H1 (cell line): Measurements from ENCODE around the gene TET1. TPM values are rescaled to one million over a fixed set of nuclear protein-coding genes. Genes with fewer than 3 reads are reported as not detected.

Experiments used
- CTCF ChIA-PET: fragments of 300-600 bp; sonication (Branson Sonifier 250); formaldehyde crosslinking; loops from one replicate; lab custom pipeline; 2021; ENCODE audit not compliant: partially characterized antibody; lab: Charles Lee
- POLR2A ChIA-PET: fragments of 300-600 bp; sonication (Branson Sonifier 250); formaldehyde crosslinking; loops from one replicate; lab custom pipeline; 2021; ENCODE audit warnings: inconsistent platforms; ENCODE audit not compliant: partially characterized antibody; lab: Charles Lee
- DNase-seq, 2 experiments: peaks; one replicate each; pipeline versions ENCODE4 v3.0.0 to v3.0.0-alpha.2; 2010 to 2022; ENCODE audit warnings: low spot score in 2 of 2, low read depth in 1 of 2, mixed read lengths in 1 of 2
- FAIRE-seq: peaks from 2 replicates; lab custom pipeline; 2011; peaks lifted over from hg19 to GRCh38; lab: Jason Lieb, UNC
- H2AFZ ChIP-seq: 2 replicates; pipeline ENCODE4 v1.8.1; 2012; ENCODE audit warnings: low read length, inconsistent platforms
- H2AK5ac ChIP-seq: 2 replicates; pipeline ENCODE4 v1.6.1; 2013; ENCODE audit warnings: low read depth, low read length
- H2BK120ac ChIP-seq: replicated peaks from 2 replicates; pipeline ENCODE3; 2013; ENCODE audit warnings: low read depth, low read length, inconsistent platforms
- H2BK12ac ChIP-seq: 2 replicates; pipeline ENCODE4 v1.6.1; 2013; ENCODE audit warnings: low read depth, low read length
- H2BK15ac ChIP-seq: 2 replicates; pipeline ENCODE4 v1.6.1; 2013; ENCODE audit warnings: low read length
- H2BK20ac ChIP-seq: 2 replicates; pipeline ENCODE4 v1.6.1; 2013; ENCODE audit warnings: low read length
- H2BK5ac ChIP-seq: 2 replicates; pipeline ENCODE4 v1.6.1; 2013; ENCODE audit warnings: low read depth, low read length
- H3K14ac ChIP-seq: 2 replicates; pipeline ENCODE4 v1.6.1; 2013; ENCODE audit warnings: inconsistent platforms; ENCODE audit not compliant: insufficient read length
- H3K18ac ChIP-seq: 2 replicates; pipeline ENCODE4 v1.6.1; 2013; ENCODE audit warnings: low read length; ENCODE audit errors: extremely low read depth
- H3K23ac ChIP-seq: 2 replicates; pipeline ENCODE4 v1.6.1; 2013; ENCODE audit warnings: inconsistent platforms; ENCODE audit not compliant: insufficient read length
- H3K23me2 ChIP-seq: 2 replicates; pipeline ENCODE4 v1.6.1; 2013; ENCODE audit warnings: low read depth, low read length
- H3K27ac ChIP-seq: 2 replicates; pipeline ENCODE4 v1.6.1; 2011; ENCODE audit warnings: low read depth, low read length, inconsistent platforms
- H3K27me3 ChIP-seq, 4 experiments: replicated peaks in 1 of 4; 1 replicate in 1 of 4; 2 replicates in 3 of 4; pipeline versions ENCODE4 v1.6.1 to v1.8.1; 2011 to 2013; ENCODE audit warnings: low read length in 3 of 4, mild to moderate bottlenecking in 3 of 4, inconsistent platforms in 2 of 4, mixed read lengths in 2 of 4, moderate library complexity in 1 of 4; ENCODE audit not compliant: control insufficient read depth in 3 of 4, insufficient read depth in 3 of 4; ENCODE audit errors: extremely low read depth in 1 of 4
- H3K36me3 ChIP-seq, 4 experiments: 2 replicates each; pipeline versions ENCODE4 v1.6.1 to v1.8.1; 2011 to 2013; ENCODE audit warnings: mild to moderate bottlenecking in 4 of 4, low read length in 3 of 4, moderate library complexity in 2 of 4, control low read depth in 1 of 4, inconsistent platforms in 1 of 4; ENCODE audit not compliant: insufficient read depth in 4 of 4, control insufficient read depth in 2 of 4
- H3K4ac ChIP-seq: replicated peaks from 2 replicates; pipeline ENCODE3; 2013; ENCODE audit warnings: low read length, low read depth, mixed read lengths, inconsistent platforms; ENCODE audit not compliant: insufficient read length
- H3K4me1 ChIP-seq, 4 experiments: replicated peaks in 1 of 4; 1 replicate in 1 of 4; 2 replicates in 3 of 4; pipeline versions ENCODE4 v1.6.1 to v1.8.1; 2011 to 2013; ENCODE audit warnings: low read length in 3 of 4, inconsistent platforms in 2 of 4, mixed read lengths in 1 of 4; ENCODE audit not compliant: insufficient read depth in 4 of 4, control insufficient read depth in 3 of 4
- H3K4me2 ChIP-seq, 2 experiments: 2 replicates each; pipeline versions ENCODE4 v1.6.1 to v1.8.1; 2011 to 2013; ENCODE audit warnings: low read depth in 2 of 2, low read length in 2 of 2, control low read depth in 1 of 2, inconsistent platforms in 1 of 2, mild to moderate bottlenecking in 1 of 2; ENCODE audit not compliant: insufficient read depth in 1 of 2
- H3K4me3 ChIP-seq, 4 experiments: fragments of 200-600, 300-600 bp in 1 of 4; sonication (generic), shearing (Covaris generic), sonication (Bioruptor Twin) in 1 of 4; 2 replicates each; pipeline versions ENCODE4 v1.5.1 to v1.8.1; 2011 to 2016; ENCODE audit warnings: low read length in 4 of 4, low read depth in 3 of 4, control low read depth in 2 of 4, inconsistent platforms in 2 of 4, mild to moderate bottlenecking in 2 of 4, mixed read lengths in 1 of 4, moderate library complexity in 1 of 4; ENCODE audit not compliant: insufficient read depth in 2 of 4; ENCODE audit errors: extremely low read depth in 1 of 4
- H3K56ac ChIP-seq: replicated peaks from 2 replicates; pipeline ENCODE3; 2013; ENCODE audit warnings: low read depth, mild to moderate bottlenecking, mixed read lengths, low read length, inconsistent platforms; ENCODE audit not compliant: insufficient read length
- H3K79me1 ChIP-seq: 2 replicates; pipeline ENCODE4 v1.6.1; 2013; ENCODE audit warnings: low read depth, low read length, control low read depth
- H3K79me2 ChIP-seq, 2 experiments: 2 replicates each; pipeline versions ENCODE4 v1.6.1 to v1.8.1; 2012 to 2013; ENCODE audit warnings: low read length in 2 of 2, mild to moderate bottlenecking in 2 of 2, inconsistent platforms in 1 of 2; ENCODE audit not compliant: insufficient read depth in 2 of 2, control insufficient read depth in 1 of 2
- H3K9ac ChIP-seq, 4 experiments: replicated peaks in 1 of 4; 1 replicate in 1 of 4; 2 replicates in 3 of 4; pipeline versions ENCODE4 v1.6.1 to v1.8.1; 2011 to 2013; ENCODE audit warnings: low read depth in 3 of 4, low read length in 3 of 4, control low read depth in 2 of 4, mild to moderate bottlenecking in 2 of 4, moderate library complexity in 2 of 4, inconsistent platforms in 1 of 4; ENCODE audit errors: extremely low read depth in 1 of 4
- H3K9me3 ChIP-seq, 2 experiments: 2 replicates each; pipeline versions ENCODE4 v1.6.1 to v1.8.1; 2012 to 2013; ENCODE audit warnings: mild to moderate bottlenecking in 2 of 2, moderate library complexity in 2 of 2, control low read depth in 1 of 2, inconsistent platforms in 1 of 2, low read depth in 1 of 2, low read length in 1 of 2, mixed read lengths in 1 of 2; ENCODE audit not compliant: insufficient read depth in 2 of 2
- H4K20me1 ChIP-seq, 2 experiments: replicated peaks in 1 of 2; 2 replicates each; pipeline versions ENCODE3 to v1.8.1; 2011 to 2013; ENCODE audit warnings: inconsistent platforms in 2 of 2, low read length in 2 of 2, mild to moderate bottlenecking in 1 of 2; ENCODE audit not compliant: insufficient read depth in 2 of 2, control insufficient read depth in 1 of 2
- H4K5ac ChIP-seq: 2 replicates; pipeline ENCODE4 v1.6.1; 2013; ENCODE audit warnings: low read length, low read depth, mixed read lengths, inconsistent platforms; ENCODE audit not compliant: insufficient read length
- H4K8ac ChIP-seq: 2 replicates; pipeline ENCODE4 v1.8.0; 2013; ENCODE audit warnings: mild to moderate bottlenecking, moderate library complexity, low read length, inconsistent platforms; ENCODE audit not compliant: insufficient read depth; ENCODE audit errors: extremely low read depth
- H4K91ac ChIP-seq: replicated peaks from 2 replicates; pipeline ENCODE3; 2013; ENCODE audit warnings: low read length, mixed read lengths, inconsistent platforms; ENCODE audit not compliant: insufficient read length
- CBX5 ChIP-seq: fragments of 300-800, 300-1000 bp; sonication (generic); IDR thresholded peaks from 2 replicates; pipeline ENCODE4 v1.7.1; 2016; ENCODE audit warnings: antibody characterized with exemption, low read length, low read depth
- GABPA ChIP-seq: IDR thresholded peaks from 2 replicates; pipeline ENCODE4 v1.6.1; 2011; ENCODE audit warnings: mild to moderate bottlenecking, low read length, moderate library complexity, borderline replicate concordance; ENCODE audit not compliant: insufficient read depth
- HDAC6 ChIP-seq: IDR thresholded peaks from one replicate; pipeline ENCODE4 v1.7.1; 2012; ENCODE audit warnings: low read depth, mild to moderate bottlenecking, inconsistent platforms, low read length, moderate library complexity
- MAX ChIP-seq: IDR thresholded peaks from 2 replicates; pipeline ENCODE4 v1.6.1; 2012; ENCODE audit warnings: inconsistent platforms
- PHF8 ChIP-seq: fragments of 200-600 bp; sonication (generic); conservative IDR thresholded peaks from 2 replicates; pipeline ENCODE4 v1.7.1; 2012; ENCODE audit warnings: low read depth, mild to moderate bottlenecking, inconsistent platforms, low read length, moderate library complexity
- RXRA ChIP-seq: IDR thresholded peaks from 2 replicates; pipeline ENCODE4 v1.6.1; 2011; ENCODE audit warnings: low read depth, mild to moderate bottlenecking, low read length, moderate library complexity; ENCODE audit not compliant: insufficient read depth
- SIRT6 ChIP-seq: IDR thresholded peaks from one replicate; pipeline ENCODE4 v1.7.1; 2012; ENCODE audit warnings: low read length, inconsistent platforms
- SUZ12 ChIP-seq: fragments of 200-600 bp; sonication (generic); IDR thresholded peaks from 2 replicates; pipeline ENCODE4 v1.6.1; 2012; ENCODE audit warnings: mild to moderate bottlenecking, inconsistent platforms, low read length, moderate library complexity, mixed read lengths
- WGBS, 2 experiments: shearing (Covaris generic) in 1 of 2; methylation state at CpG; one replicate each; pipeline versions ENCODE4 v1.1.6 to v1.1.7; 2013 to 2015; ENCODE audit warnings: low lambda C conversion rate in 2 of 2, mixed read lengths in 2 of 2, inconsistent platforms in 1 of 2, low coverage in 1 of 2, missing lambda C conversion rate in 1 of 2; ENCODE audit not compliant: insufficient replicate concordance in 2 of 2, insufficient coverage in 1 of 2, insufficient read length in 1 of 2; ENCODE audit errors: extremely low coverage in 1 of 2, missing lambda C conversion rate in 1 of 2; 5-methylcytosine and 5-hydroxymethylcytosine counted together
- polyA plus RNA-seq, 7 experiments: library from polyadenylated mRNA; depleted of rRNA in 3 of 7; stranded (reverse) in 5 of 7; unstranded in 2 of 7; fragments of >200 nt in 5 of 7; fragments of 200-250 nt in 2 of 7; gene quantifications; 1 replicate in 5 of 7; 2 replicates in 1 of 7; 4 replicates in 1 of 7; pipeline versions ENCODE4 v1.2.1 to v1.2.3, GENCODE V29; 2011 to 2013; ENCODE audit warnings: missing spikeins in 2 of 7, mixed read lengths in 2 of 7
- total RNA-seq: library from RNA; stranded (reverse); fragmentation: NEBNext Ultra II Directional; extraction: Animal tissue kit (Norgen Biotek cat#: 25700); gene quantifications from 2 replicates; pipeline ENCODE4 v1.2.1, GENCODE V29; 2021

TET1 gene
- total and polyA plus RNA-seq, 2 of the 8 experiments (the other 6 are each of a cell fraction or from before 2014, with no cell fraction given) = 15.2 to 69.3 TPM

- no peak overlapping the region for H3K56ac ChIP-seq
- no peaks in the 10 kb centered on the region for H3K27me3 ChIP-seq
- CTCF ChIA-PET = no interaction called here
- no peak overlapping the region for H2BK5ac ChIP-seq
- peaks cover 0 to 61% (median 26%) of the 10 kb centered on the region in 4 experiments; a peak in 5 of 8 replicates for H3K36me3 ChIP-seq
- no peak overlapping the region for H4K91ac ChIP-seq
- no peak overlapping the region for H2AFZ ChIP-seq
- H3K79me1 ChIP-seq = no peaks in the 10 kb centered on the region
- 96% methylated on average over 4 of the region's 4 CpGs; no CpG with 5 or more reads in 1 of the 2 experiments for WGBS, 2 experiments
- no peak overlapping the region for H3K4me2 ChIP-seq
- DNase-seq (no peak), FAIRE-seq (no peak)
- TF ChIP-seq PHF8 (no peak), MAX (no peak), SUZ12 (no peak), SIRT6 (no peak), HDAC6 (no peak), CBX5 (no peak), RXRA (no peak), GABPA (no peak)
- no peak overlapping the region for H3K18ac ChIP-seq
- no peak overlapping the region for H3K14ac ChIP-seq
- H3K27ac ChIP-seq = no peak overlapping the region
- no peak overlapping the region for H3K23ac ChIP-seq
- no peak overlapping the region for H2BK15ac ChIP-seq
- no peaks in the 10 kb centered on the region for H3K9me3 ChIP-seq
- H2BK120ac ChIP-seq = no peak overlapping the region
- H2BK12ac ChIP-seq = no peak overlapping the region
- no peaks in the 10 kb centered on the region for H3K23me2 ChIP-seq
- H4K5ac ChIP-seq = no peak overlapping the region
- H3K4me1 ChIP-seq = no peaks in the 10 kb centered on the region
- no peak overlapping the region for H3K4ac ChIP-seq
- H4K20me1 ChIP-seq = no peaks in the 10 kb centered on the region
- H2AK5ac ChIP-seq = no peak overlapping the region
- H4K8ac ChIP-seq = no peak overlapping the region
- POLR2A ChIA-PET = interaction anchor here (0.7 kb wide), 1 partner anchor 16 kb away, joined by 3 read pairs; no protein-coding TSS in a partner anchor
- no peak overlapping the region for H2BK20ac ChIP-seq
- no peak overlapping the region for H3K4me3 ChIP-seq
- H3K9ac ChIP-seq = no peak overlapping the region
- H3K79me2 ChIP-seq = no peaks in the 10 kb centered on the region
Measured at GRCh38 chr10:68668972-68669371, 108.8 kb downstream of the TET1 start.
